ENCODE results near the gene TTC31. TPM values are rescaled to one million over a fixed set of nuclear protein-coding genes. Genes with fewer than 3 reads are reported as not detected.

Gene TTC31
- total and polyA plus RNA-seq, 4 donors = 9.9 to 26.4 (median 15.8) TPM

DNA sequence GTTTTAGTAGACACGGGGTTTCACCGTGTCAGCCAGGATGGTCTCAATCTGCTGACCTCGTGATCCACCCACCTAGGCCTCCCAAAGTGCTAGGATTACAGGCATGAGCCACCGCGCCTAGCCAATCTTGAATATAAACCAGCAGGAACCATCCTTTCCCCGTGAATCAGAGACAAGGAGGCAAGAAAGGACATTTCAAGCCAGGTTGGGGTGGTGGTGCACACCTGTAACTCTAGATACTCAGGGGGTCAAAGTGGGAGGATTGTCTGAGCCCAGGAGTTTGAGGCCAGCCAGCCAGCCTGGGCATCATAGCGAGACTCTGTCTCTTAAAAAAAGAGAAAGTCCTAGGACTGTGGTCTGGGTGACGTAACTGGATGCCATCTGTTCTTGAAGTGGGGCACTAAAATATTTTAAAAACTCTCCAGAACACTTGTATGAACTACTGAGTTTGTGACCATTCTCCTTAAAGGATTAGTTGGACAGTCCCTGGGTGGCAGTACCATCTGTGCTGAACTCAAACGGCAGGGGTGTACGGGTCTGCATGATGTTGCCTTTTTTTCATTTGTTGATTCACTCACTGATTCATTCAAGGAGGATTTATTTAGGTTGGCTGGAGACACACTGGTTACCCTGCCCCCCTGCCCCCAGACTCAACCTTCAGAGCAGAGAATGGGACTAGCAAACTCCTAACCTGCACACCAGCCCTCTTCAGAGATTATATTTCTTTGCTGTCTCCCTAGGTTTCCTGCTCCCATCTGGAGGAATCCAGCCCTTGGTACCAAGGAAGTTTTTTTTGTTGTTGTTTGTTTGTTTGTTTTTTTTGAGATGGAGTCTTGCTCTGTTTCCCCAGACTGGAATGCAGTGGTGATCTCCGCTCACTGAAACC lies 28.5 kb downstream of the TTC31 start:
- Histone ChIP-seq H3K4me1 (ENCODE audit: control insufficient read depth in 4 of 4, insufficient read depth in 4 of 4, low read length in 3 of 4) (peaks cover 16 to 31% (median 21%) of the 10 kb centered on the region in 4 donors), H3K4me3 (ENCODE audit: low read depth in 1 of 3, low read length in 3 of 3) (no peak overlapping the region), H3K9me3 (ENCODE audit: control insufficient read depth in 4 of 4, low read length in 3 of 4) (no peaks in the 10 kb centered on the region), H3K36me3 (ENCODE audit: control insufficient read depth in 4 of 4, insufficient read depth in 3 of 4, low read depth in 1 of 4, low read length in 3 of 4) (no peaks in the 10 kb centered on the region), H3K27me3 (ENCODE audit: control insufficient read depth in 4 of 4, insufficient read depth in 4 of 4, low read length in 3 of 4) (peaks cover 7 to 20% (median 10%) of the 10 kb centered on the region in 4 donors), H3K9ac (ENCODE audit: low read depth in 1 of 2, low read length in 2 of 2) (no peak overlapping the region), H3K27ac (ENCODE audit: low read depth in 1 of 2, low read length in 2 of 2) (no peak overlapping the region)
- DNase-seq (ENCODE audit: low spot score) = no peak
- 36% methylated on average over 11 of the region's 11 CpGs for WGBS
- TF ChIP-seq FOXA2 (IDR thresholded peaks at IDR 0.05) (no peak), YY1 (IDR thresholded peaks at IDR 0.05) (no peak), GABPA (IDR thresholded peaks at IDR 0.05 in 1 of 2, conservative IDR thresholded peaks at IDR 0.05 in 1 of 2) (no peak), TAF1 (conservative IDR thresholded peaks at IDR 0.05) (no peak), RXRA (IDR thresholded peaks at IDR 0.05) (no peak), HNF4A (conservative IDR thresholded peaks at IDR 0.05) (no peak), SP1 (IDR thresholded peaks at IDR 0.05) (no peak)
- TF ChIP-seq, protein P1, sequence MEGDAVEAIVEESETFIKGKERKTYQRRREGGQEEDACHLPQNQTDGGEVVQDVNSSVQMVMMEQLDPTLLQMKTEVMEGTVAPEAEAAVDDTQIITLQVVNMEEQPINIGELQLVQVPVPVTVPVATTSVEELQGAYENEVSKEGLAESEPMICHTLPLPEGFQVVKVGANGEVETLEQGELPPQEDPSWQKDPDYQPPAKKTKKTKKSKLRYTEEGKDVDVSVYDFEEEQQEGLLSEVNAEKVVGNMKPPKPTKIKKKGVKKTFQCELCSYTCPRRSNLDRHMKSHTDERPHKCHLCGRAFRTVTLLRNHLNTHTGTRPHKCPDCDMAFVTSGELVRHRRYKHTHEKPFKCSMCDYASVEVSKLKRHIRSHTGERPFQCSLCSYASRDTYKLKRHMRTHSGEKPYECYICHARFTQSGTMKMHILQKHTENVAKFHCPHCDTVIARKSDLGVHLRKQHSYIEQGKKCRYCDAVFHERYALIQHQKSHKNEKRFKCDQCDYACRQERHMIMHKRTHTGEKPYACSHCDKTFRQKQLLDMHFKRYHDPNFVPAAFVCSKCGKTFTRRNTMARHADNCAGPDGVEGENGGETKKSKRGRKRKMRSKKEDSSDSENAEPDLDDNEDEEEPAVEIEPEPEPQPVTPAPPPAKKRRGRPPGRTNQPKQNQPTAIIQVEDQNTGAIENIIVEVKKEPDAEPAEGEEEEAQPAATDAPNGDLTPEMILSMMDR (IDR thresholded peaks at IDR 0.05; ENCODE audit: low read depth, low read length, missing input control) = no peak
- TF ChIP-seq, protein P2, sequence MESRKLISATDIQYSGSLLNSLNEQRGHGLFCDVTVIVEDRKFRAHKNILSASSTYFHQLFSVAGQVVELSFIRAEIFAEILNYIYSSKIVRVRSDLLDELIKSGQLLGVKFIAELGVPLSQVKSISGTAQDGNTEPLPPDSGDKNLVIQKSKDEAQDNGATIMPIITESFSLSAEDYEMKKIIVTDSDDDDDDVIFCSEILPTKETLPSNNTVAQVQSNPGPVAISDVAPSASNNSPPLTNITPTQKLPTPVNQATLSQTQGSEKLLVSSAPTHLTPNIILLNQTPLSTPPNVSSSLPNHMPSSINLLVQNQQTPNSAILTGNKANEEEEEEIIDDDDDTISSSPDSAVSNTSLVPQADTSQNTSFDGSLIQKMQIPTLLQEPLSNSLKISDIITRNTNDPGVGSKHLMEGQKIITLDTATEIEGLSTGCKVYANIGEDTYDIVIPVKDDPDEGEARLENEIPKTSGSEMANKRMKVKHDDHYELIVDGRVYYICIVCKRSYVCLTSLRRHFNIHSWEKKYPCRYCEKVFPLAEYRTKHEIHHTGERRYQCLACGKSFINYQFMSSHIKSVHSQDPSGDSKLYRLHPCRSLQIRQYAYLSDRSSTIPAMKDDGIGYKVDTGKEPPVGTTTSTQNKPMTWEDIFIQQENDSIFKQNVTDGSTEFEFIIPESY (IDR thresholded peaks at IDR 0.05) = no peak
- TF ChIP-seq, protein P3, sequence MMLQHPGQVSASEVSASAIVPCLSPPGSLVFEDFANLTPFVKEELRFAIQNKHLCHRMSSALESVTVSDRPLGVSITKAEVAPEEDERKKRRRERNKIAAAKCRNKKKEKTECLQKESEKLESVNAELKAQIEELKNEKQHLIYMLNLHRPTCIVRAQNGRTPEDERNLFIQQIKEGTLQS (IDR thresholded peaks at IDR 0.05) = no peak

DNA sequence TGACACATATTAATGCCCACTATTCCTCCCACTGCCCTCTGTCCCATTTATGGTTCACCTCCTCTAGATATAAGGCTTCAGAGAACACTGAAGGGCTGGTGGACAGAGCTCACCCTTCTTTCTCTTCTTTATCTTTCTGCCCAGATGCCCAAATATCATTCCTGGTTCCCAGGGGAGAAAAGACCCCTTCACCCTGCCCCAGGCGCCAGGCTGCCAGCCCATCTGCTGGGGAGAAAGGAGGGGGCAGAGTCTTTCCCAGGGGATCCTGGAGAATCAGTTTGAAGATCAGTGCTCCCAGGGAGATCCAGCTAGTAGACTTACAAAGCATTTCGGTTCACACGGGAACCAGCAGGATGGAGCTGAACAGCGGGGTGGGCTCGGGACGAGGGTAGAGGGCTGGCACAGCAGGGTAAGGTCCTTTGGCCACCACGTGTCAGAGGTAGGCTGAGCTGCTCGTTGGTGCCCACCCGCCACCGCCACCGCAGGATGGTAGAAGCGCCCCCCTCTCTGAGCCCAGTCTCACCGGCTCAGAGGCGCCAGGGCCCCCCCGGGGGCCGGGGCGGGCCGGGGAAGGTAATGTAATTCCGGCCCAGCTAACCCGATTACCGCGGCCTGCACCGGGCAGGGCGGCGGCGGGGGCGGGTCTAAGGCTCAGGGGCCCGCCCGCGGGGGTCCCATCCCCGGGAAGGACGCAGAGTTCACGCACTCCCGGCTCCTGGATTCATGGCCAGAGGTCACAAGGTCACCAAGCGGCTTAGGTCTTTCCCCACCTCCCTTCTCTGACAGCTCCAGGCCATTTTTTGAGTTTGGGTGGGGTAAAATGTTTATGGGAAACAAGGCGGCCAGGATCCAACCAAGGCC lies 30.1 kb downstream of the TTC31 start:
- no peak overlapping the region for H3K9ac ChIP-seq (ENCODE audit: low read depth in 1 of 2, low read length in 2 of 2)
- H3K4me3 ChIP-seq (ENCODE audit: low read depth in 1 of 3, low read length in 3 of 3) = no peak overlapping the region
- peaks cover 11 to 28% (median 13%) of the 10 kb centered on the region in 4 donors for H3K27me3 ChIP-seq (ENCODE audit: control insufficient read depth in 4 of 4, insufficient read depth in 4 of 4, low read length in 3 of 4)
- no peaks in the 10 kb centered on the region for H3K36me3 ChIP-seq (ENCODE audit: control insufficient read depth in 4 of 4, insufficient read depth in 3 of 4, low read depth in 1 of 4, low read length in 3 of 4)
- no peak for DNase-seq (ENCODE audit: low spot score)
- 10% methylated on average over 36 of the region's 36 CpGs for WGBS
- H3K27ac ChIP-seq (ENCODE audit: low read depth in 1 of 2, low read length in 2 of 2) = no peak overlapping the region
- no peaks in the 10 kb centered on the region for H3K9me3 ChIP-seq (ENCODE audit: control insufficient read depth in 4 of 4, low read length in 3 of 4)
- peaks cover 9 to 23% (median 17%) of the 10 kb centered on the region in 4 donors for H3K4me1 ChIP-seq (ENCODE audit: control insufficient read depth in 4 of 4, insufficient read depth in 4 of 4, low read length in 3 of 4)
- TF ChIP-seq HNF4G (IDR thresholded peaks at IDR 0.05) = no peak
- TF ChIP-seq YY1 (IDR thresholded peaks at IDR 0.05) = no peak
- TF ChIP-seq RXRA (IDR thresholded peaks at IDR 0.05) = no peak
- no peak for TF ChIP-seq EGR1 (IDR thresholded peaks at IDR 0.05; ENCODE audit: low read depth in 2 of 2)
- TF ChIP-seq, protein P4, sequence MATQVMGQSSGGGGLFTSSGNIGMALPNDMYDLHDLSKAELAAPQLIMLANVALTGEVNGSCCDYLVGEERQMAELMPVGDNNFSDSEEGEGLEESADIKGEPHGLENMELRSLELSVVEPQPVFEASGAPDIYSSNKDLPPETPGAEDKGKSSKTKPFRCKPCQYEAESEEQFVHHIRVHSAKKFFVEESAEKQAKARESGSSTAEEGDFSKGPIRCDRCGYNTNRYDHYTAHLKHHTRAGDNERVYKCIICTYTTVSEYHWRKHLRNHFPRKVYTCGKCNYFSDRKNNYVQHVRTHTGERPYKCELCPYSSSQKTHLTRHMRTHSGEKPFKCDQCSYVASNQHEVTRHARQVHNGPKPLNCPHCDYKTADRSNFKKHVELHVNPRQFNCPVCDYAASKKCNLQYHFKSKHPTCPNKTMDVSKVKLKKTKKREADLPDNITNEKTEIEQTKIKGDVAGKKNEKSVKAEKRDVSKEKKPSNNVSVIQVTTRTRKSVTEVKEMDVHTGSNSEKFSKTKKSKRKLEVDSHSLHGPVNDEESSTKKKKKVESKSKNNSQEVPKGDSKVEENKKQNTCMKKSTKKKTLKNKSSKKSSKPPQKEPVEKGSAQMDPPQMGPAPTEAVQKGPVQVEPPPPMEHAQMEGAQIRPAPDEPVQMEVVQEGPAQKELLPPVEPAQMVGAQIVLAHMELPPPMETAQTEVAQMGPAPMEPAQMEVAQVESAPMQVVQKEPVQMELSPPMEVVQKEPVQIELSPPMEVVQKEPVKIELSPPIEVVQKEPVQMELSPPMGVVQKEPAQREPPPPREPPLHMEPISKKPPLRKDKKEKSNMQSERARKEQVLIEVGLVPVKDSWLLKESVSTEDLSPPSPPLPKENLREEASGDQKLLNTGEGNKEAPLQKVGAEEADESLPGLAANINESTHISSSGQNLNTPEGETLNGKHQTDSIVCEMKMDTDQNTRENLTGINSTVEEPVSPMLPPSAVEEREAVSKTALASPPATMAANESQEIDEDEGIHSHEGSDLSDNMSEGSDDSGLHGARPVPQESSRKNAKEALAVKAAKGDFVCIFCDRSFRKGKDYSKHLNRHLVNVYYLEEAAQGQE (IDR thresholded peaks at IDR 0.05) = no peak
- TF ChIP-seq SP1 (IDR thresholded peaks at IDR 0.05) = no peak
- TF ChIP-seq, protein P2 (IDR thresholded peaks at IDR 0.05) = no peak
- TF ChIP-seq JUND (IDR thresholded peaks at IDR 0.05) = no peak
- TF ChIP-seq FOXA1 (IDR thresholded peaks at IDR 0.05) = no peak
- TF ChIP-seq HNF4A (conservative IDR thresholded peaks at IDR 0.05) = no peak
- TF ChIP-seq RAD21 (IDR thresholded peaks at IDR 0.05) = no peak
- TF ChIP-seq, protein P3 (IDR thresholded peaks at IDR 0.05) = no peak
- no peak for TF ChIP-seq TAF1 (conservative IDR thresholded peaks at IDR 0.05)
- TF ChIP-seq GABPA (IDR thresholded peaks at IDR 0.05 in 1 of 2, conservative IDR thresholded peaks at IDR 0.05 in 1 of 2) = no peak
- no peak for TF ChIP-seq NR2F2 (IDR thresholded peaks at IDR 0.05)
